Activated CD8-positive, alpha-beta T cell treated with anti-CD3 and anti-CD28 coated beads for 36 hours (primary cell): ENCODE data around the gene SLC8B1. TPM values are rescaled to one million over a fixed set of nuclear protein-coding genes. Genes with fewer than 3 reads are reported as not detected.

Experiments
- ATAC-seq: fragments of 200-7000 bp; cut with Tn5 transposase; one replicate; pipeline ENCODE4 v1.10.0; 2021; ENCODE audit warnings: mild to moderate bottlenecking, moderate library complexity
- CTCF ChIA-PET: fragments of 350-600 bp; sonication (Branson Sonifier 250); formaldehyde crosslinking; loops from one replicate; lab custom pipeline; 2021; ENCODE audit warnings: antibody characterized with exemption; lab: Charles Lee
- POLR2A ChIA-PET: fragments of 350-600 bp; sonication (Branson Sonifier 250); formaldehyde crosslinking; loops from one replicate; lab custom pipeline; 2021; ENCODE audit warnings: antibody characterized with exemption; lab: Charles Lee
- DNase-seq: peaks from one replicate; pipeline ENCODE4 v3.0.0-alpha.2; 2020
- H3K27ac Mint-ChIP-seq: one replicate; pipeline ENCODE4 v1.8.0; 2021; ENCODE audit warnings: mild to moderate bottlenecking, mixed read lengths
- H3K27me3 Mint-ChIP-seq: one replicate; pipeline ENCODE4 v1.8.0; 2021; ENCODE audit warnings: mixed read lengths
- H3K36me3 Mint-ChIP-seq: one replicate; pipeline ENCODE4 v1.8.0; 2021; ENCODE audit warnings: low read depth, mixed read lengths
- H3K4me1 Mint-ChIP-seq: one replicate; pipeline ENCODE4 v1.8.0; 2021; ENCODE audit warnings: low read depth, mixed read lengths
- H3K4me3 Mint-ChIP-seq: one replicate; pipeline ENCODE4 v1.8.0; 2021; ENCODE audit warnings: mild to moderate bottlenecking, moderate library complexity, mixed read lengths
- H3K9me3 Mint-ChIP-seq: one replicate; pipeline ENCODE4 v1.8.0; 2021; ENCODE audit warnings: mixed read lengths
- CTCF ChIP-seq: fragments of 200-600 bp; IDR thresholded peaks from one replicate; pipeline ENCODE4 v1.8.0; 2022; ENCODE audit warnings: antibody characterized with exemption, mild to moderate bottlenecking
- intact Hi-C: fragments of 100-400 bp; cut with micrococcal nuclease; formaldehyde crosslinking; loops from one replicate; pipeline ENCODE4 v1.10.0; 2022
- total RNA-seq, 2 experiments: library from RNA; stranded (reverse); gene quantifications; one replicate each; pipeline ENCODE4 v1.2.3, GENCODE V29; 2021

Gene SLC8B1
- total RNA-seq, 2 experiments from 2014 or later: 13.4 to 18.9 TPM

DNA sequence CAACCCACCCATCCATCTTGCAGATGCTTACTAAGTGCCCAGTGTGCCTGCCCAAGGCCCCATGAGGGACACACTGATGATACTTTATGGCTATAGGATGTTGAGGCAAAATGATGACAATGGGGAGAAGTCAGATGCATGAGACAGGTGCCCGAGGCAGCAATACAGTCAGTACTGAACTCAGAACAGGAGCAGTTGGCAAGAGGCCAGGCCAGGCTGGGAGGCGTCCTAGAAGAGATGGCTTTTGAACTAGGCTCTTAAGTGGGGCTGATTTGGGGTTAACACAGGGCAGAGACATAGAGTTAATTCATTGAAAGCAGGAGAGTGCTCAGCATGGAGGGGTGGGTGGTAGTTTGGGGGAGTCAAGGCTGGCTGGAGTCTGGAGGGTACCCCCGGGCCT, 39.1 kb upstream of the SLC8B1 start:
- TF ChIP-seq CTCF: no peak
- Mint-ChIP-seq H3K4me3 (no peak overlapping the region), H3K27me3 (no peaks in the 10 kb centered on the region), H3K36me3 (peaks cover 18% of the 10 kb centered on the region), H3K27ac (no peak overlapping the region), H3K4me1 (no peaks in the 10 kb centered on the region), H3K9me3 (no peaks in the 10 kb centered on the region)
- intact Hi-C loops: no loop called here
- ATAC-seq (no peak), DNase-seq (no peak)
- POLR2A ChIA-PET: no interaction called here
- CTCF ChIA-PET: no interaction called here

DNA sequence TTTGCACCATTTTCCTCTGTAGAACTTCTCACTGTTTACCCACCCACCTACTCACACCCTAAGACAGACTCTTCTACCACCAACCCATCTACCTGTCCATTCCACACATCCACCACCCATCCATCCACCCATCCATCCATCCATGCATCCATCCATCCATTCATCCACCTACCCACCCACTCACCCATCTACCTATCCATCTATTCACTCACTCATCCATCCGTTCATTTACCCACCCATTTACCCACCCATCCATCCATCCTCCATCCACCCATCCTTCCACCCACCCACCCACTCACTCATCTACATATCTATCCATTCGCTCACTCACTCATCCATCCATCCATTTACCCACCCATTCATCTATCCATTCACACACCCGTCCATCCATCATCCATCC, 38.5 kb upstream of the SLC8B1 start:
- ATAC-seq (no peak), DNase-seq (no peak)
- Mint-ChIP-seq H3K4me1 (no peaks in the 10 kb centered on the region), H3K27me3 (no peaks in the 10 kb centered on the region), H3K27ac (no peak overlapping the region), H3K9me3 (no peaks in the 10 kb centered on the region), H3K4me3 (no peak overlapping the region), H3K36me3 (peaks cover 18% of the 10 kb centered on the region)
- no peak for TF ChIP-seq CTCF
- ChIA-PET POLR2A (no interaction called here), CTCF (no interaction called here)
- intact Hi-C loops: no loop called here

- CTCF ChIA-PET: interaction anchor here (1.0 kb wide), 1 partner anchor 13 kb away, joined by 3 read pairs; no protein-coding TSS in a partner anchor
Observed at GRCh38 chr12:113372371-113372770, 37.5 kb upstream of the SLC8B1 start.

DNA sequence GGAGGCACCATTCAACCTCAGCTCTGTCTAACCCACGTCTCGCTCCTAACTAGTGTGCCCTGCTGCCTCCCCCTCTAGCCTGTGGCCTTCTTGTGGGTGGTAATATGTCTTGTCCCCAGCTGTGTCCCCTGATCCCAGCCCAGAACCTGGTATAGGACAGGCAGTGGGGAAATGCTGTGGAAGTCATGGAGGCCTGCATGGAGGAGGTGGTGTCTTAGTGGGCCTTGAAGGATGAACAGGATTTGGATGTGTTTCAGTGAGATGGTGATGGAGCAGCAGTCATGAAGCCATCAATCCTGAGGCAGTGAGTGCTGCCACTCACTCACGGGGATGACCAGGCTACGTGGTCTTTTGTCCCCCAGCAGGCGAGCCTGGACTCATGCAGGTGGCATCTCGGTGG, 36.9 kb upstream of the SLC8B1 start:
- ATAC-seq (no peak), DNase-seq (no peak)
- Mint-ChIP-seq H3K27me3 (no peaks in the 10 kb centered on the region), H3K4me1 (no peaks in the 10 kb centered on the region), H3K36me3 (peaks cover 16% of the 10 kb centered on the region), H3K4me3 (no peak overlapping the region), H3K27ac (no peak overlapping the region), H3K9me3 (no peaks in the 10 kb centered on the region)
- POLR2A ChIA-PET: no interaction called here
- CTCF ChIA-PET: interaction anchor here (1.0 kb wide), 1 partner anchor 13 kb away, joined by 3 read pairs; no protein-coding TSS in a partner anchor
- no peak for TF ChIP-seq CTCF
- intact Hi-C loops: no loop called here

More at GRCh38 chr12:113372371-113372770, 37.5 kb upstream of the SLC8B1 start:
- Mint-ChIP-seq H3K4me1 (no peaks in the 10 kb centered on the region), H3K4me3 (no peak overlapping the region), H3K36me3 (peaks cover 16% of the 10 kb centered on the region), H3K9me3 (no peaks in the 10 kb centered on the region), H3K27me3 (no peaks in the 10 kb centered on the region), H3K27ac (no peak overlapping the region)
- ATAC-seq: no peak
- POLR2A ChIA-PET: no interaction called here
- no peak for DNase-seq
- intact Hi-C loops: no loop called here
- no peak for TF ChIP-seq CTCF

- Mint-ChIP-seq H3K4me1 (no peaks in the 10 kb centered on the region), H3K27me3 (no peaks in the 10 kb centered on the region), H3K27ac (no peak overlapping the region), H3K9me3 (no peaks in the 10 kb centered on the region), H3K4me3 (no peak overlapping the region), H3K36me3 (peaks cover 16% of the 10 kb centered on the region)
- no peak for DNase-seq
- intact Hi-C loops: no loop called here
- no peak for ATAC-seq
- POLR2A ChIA-PET: no interaction called here
- CTCF ChIA-PET: no interaction called here
- no peak for TF ChIP-seq CTCF
Observed at GRCh38 chr12:113370923-113371682, 36.2 kb upstream of the SLC8B1 start.
